ENCODE results near the gene HSPA2. TPM values are rescaled to one million over a fixed set of nuclear protein-coding genes. Genes with fewer than 3 reads are reported as not detected.

HSPA2 gene
- total and polyA plus RNA-seq, 9 donors, result 5.1 to 49.7 (median 8.9) TPM

Small RNAs within 50 kb of the gene (small RNA-seq; reads per million reads assigned to genes)
- not detected for gene AL049869.4

Other genes with a start within 250 kb of the HSPA2 start
- 10 to 100 TPM in 5 of 7 donors, 1 to 10 TPM in 2; 7.7 to 26.2 (median 22.3) TPM for gene ESR2, start 246.4 kb upstream of the HSPA2 start, total RNA-seq
- 1 to 10 TPM; 5.1 TPM for gene ESR2, start 246.4 kb upstream of the HSPA2 start, polyA plus RNA-seq
- 10 to 100 TPM; 16.3 to 77.6 (median 52.1) TPM for gene MTHFD1, start 152.4 kb upstream of the HSPA2 start, total RNA-seq
- 10 to 100 TPM; 21.5 to 63.7 TPM for gene MTHFD1, start 152.4 kb upstream of the HSPA2 start, polyA plus RNA-seq
- gene AKAP5, start 75.2 kb upstream of the HSPA2 start, total RNA-seq, result 1 to 10 TPM in 1 of 7 donors, under 1 TPM in 6; 0.12 to 1.7 (median 0.56) TPM
- gene AKAP5, start 75.2 kb upstream of the HSPA2 start, polyA plus RNA-seq, result under 1 TPM; 0.16 to 0.83 TPM
- 10 to 100 TPM; 10.2 to 22.6 (median 13.9) TPM for gene ZBTB25, start 36.9 kb upstream of the HSPA2 start, total RNA-seq
- 10 to 100 TPM in 1 of 2 donors, 1 to 10 TPM in 1; 3.5 to 12.3 TPM for gene ZBTB25, start 36.9 kb upstream of the HSPA2 start, polyA plus RNA-seq
- gene ZBTB1, start 36.0 kb upstream of the HSPA2 start, total RNA-seq, result 10 to 100 TPM; 30.6 to 35.8 (median 34.6) TPM
- 10 to 100 TPM; 13.0 to 28.3 TPM for gene ZBTB1, start 36.0 kb upstream of the HSPA2 start, polyA plus RNA-seq
- gene PPP1R36, start 9.2 kb downstream of the HSPA2 start, total RNA-seq, result 1 to 10 TPM in 1 of 7 donors, under 1 TPM in 4, not detected in 2; 0.27 to 6.7 (median 0.48) TPM
- under 1 TPM; 0.24 to 0.68 TPM for gene PPP1R36, start 9.2 kb downstream of the HSPA2 start, polyA plus RNA-seq
- gene PLEKHG3, start 163.7 kb downstream of the HSPA2 start, total RNA-seq, result 10 to 100 TPM; 17.5 to 92.9 (median 78.4) TPM
- 10 to 100 TPM; 26.3 to 34.2 TPM for gene PLEKHG3, start 163.7 kb downstream of the HSPA2 start, polyA plus RNA-seq